HepG2 (cell line): ENCODE results near the gene ACSBG1. TPM values are rescaled to one million over a fixed set of nuclear protein-coding genes. Genes with fewer than 3 reads are reported as not detected.

Experiments used
- CAMTA2 ChIP-seq: sonication (generic); formaldehyde crosslinking; IDR thresholded peaks from 2 replicates; pipeline ENCODE4 v1.4.0; 2020; ENCODE audit warnings: mild to moderate bottlenecking, missing genetic modification reagents, borderline replicate concordance
- CREB3 ChIP-seq: sonication (generic); formaldehyde crosslinking; IDR thresholded peaks from 2 replicates; pipeline ENCODE4 v1.5.0; 2020; ENCODE audit warnings: missing genetic modification reagents
- CREM ChIP-seq, 2 experiments: sonication (generic) in 1 of 2; formaldehyde crosslinking in 1 of 2; IDR thresholded peaks; 2 replicates each; pipeline versions ENCODE4 v1.4.0 to v1.6.1; 2016 to 2020; ENCODE audit warnings: antibody characterized with exemption in 1 of 2, mild to moderate bottlenecking in 1 of 2, missing genetic modification reagents in 1 of 2
- FOXM1 ChIP-seq: sonication (generic); formaldehyde crosslinking; IDR thresholded peaks from 2 replicates; pipeline ENCODE4 v1.5.0; 2020; ENCODE audit warnings: missing genetic modification reagents
- FOXP1 ChIP-seq, 2 experiments: fragments of 450-650 bp in 1 of 2; IDR thresholded peaks; 2 replicates each; pipeline ENCODE4 v1.6.1; 2017 to 2018; ENCODE audit warnings: antibody characterized with exemption in 1 of 2
- HNRNPK ChIP-seq: fragments of 200-400 bp; formaldehyde crosslinking; IDR thresholded peaks from 2 replicates; pipeline ENCODE4 v1.6.1; 2018; ENCODE audit warnings: low read length, low read depth, moderate library complexity, mild to moderate bottlenecking; ENCODE audit not compliant: poor library complexity, severe bottlenecking
- NFYB ChIP-seq: sonication (generic); formaldehyde crosslinking; IDR thresholded peaks from 2 replicates; pipeline ENCODE4 v1.4.0; 2020; ENCODE audit warnings: missing genetic modification reagents
- PHF21A ChIP-seq: sonication (generic); formaldehyde crosslinking; IDR thresholded peaks from 2 replicates; pipeline ENCODE4 v1.5.0; 2020; ENCODE audit warnings: mild to moderate bottlenecking, missing genetic modification reagents
- POLR2AphosphoS2 ChIP-seq: IDR thresholded peaks from 2 replicates; pipeline ENCODE4 v1.6.1; 2011; ENCODE audit warnings: low read depth, low read length, improper control_type of control experiment
- PRDM15 ChIP-seq: sonication (generic); formaldehyde crosslinking; IDR thresholded peaks from 2 replicates; pipeline ENCODE4 v1.4.0; 2020; ENCODE audit warnings: missing genetic modification reagents
- SAP130 ChIP-seq: IDR thresholded peaks from 2 replicates; pipeline ENCODE4 v1.6.1; 2016; ENCODE audit warnings: low read depth
- SIX1 ChIP-seq: sonication (generic); formaldehyde crosslinking; IDR thresholded peaks from 2 replicates; pipeline ENCODE4 v1.4.0; 2020; ENCODE audit warnings: missing genetic modification reagents, borderline replicate concordance
- SP1 ChIP-seq, 2 experiments: fragments of 450-650 bp in 1 of 2; sonication (generic) in 1 of 2; formaldehyde crosslinking in 1 of 2; IDR thresholded peaks; 2 replicates each; pipeline versions ENCODE4 v1.4.0 to v1.6.1; 2016 to 2020; ENCODE audit warnings: missing genetic modification reagents in 1 of 2
- TMF1 ChIP-seq: sonication (generic); formaldehyde crosslinking; IDR thresholded peaks from 2 replicates; pipeline ENCODE4 v1.8.1; 2022; ENCODE audit warnings: low read depth, missing genetic modification reagents
- USF2 ChIP-seq, 2 experiments: sonication (generic) in 1 of 2; formaldehyde crosslinking in 1 of 2; IDR thresholded peaks; 2 replicates each; pipeline versions ENCODE4 v1.5.1 to v1.6.1; 2011 to 2020; ENCODE audit warnings: borderline replicate concordance in 1 of 2, low read depth in 1 of 2, low read length in 1 of 2, mild to moderate bottlenecking in 1 of 2, missing genetic modification reagents in 1 of 2, moderate library complexity in 1 of 2
- WIZ ChIP-seq: sonication (generic); formaldehyde crosslinking; IDR thresholded peaks from 2 replicates; pipeline ENCODE4 v1.5.1; 2020; ENCODE audit warnings: mild to moderate bottlenecking, missing genetic modification reagents
- ZNF225 ChIP-seq: sonication (generic); formaldehyde crosslinking; IDR thresholded peaks from 2 replicates; pipeline ENCODE4 v1.4.0; 2020; ENCODE audit warnings: mild to moderate bottlenecking, missing genetic modification reagents
- ZNF468 ChIP-seq: sonication (generic); formaldehyde crosslinking; IDR thresholded peaks from 2 replicates; pipeline ENCODE4 v1.8.0; 2022; ENCODE audit warnings: mild to moderate bottlenecking, moderate library complexity, missing genetic modification reagents
- ZNF558 ChIP-seq: sonication (generic); formaldehyde crosslinking; IDR thresholded peaks from 2 replicates; pipeline ENCODE4 v1.9.0; 2022; ENCODE audit warnings: mild to moderate bottlenecking, missing genetic modification reagents, borderline replicate concordance
- ZNF710 ChIP-seq: sonication (generic); formaldehyde crosslinking; IDR thresholded peaks from 2 replicates; pipeline ENCODE4 v1.5.0; 2020; ENCODE audit warnings: mild to moderate bottlenecking, missing genetic modification reagents, borderline replicate concordance
- ZNF792 ChIP-seq: IDR thresholded peaks from 2 replicates; pipeline ENCODE4 v1.6.1; 2016
- polyA plus RNA-seq, 8 experiments: library from polyadenylated mRNA; depleted of rRNA in 3 of 8; stranded (reverse) in 7 of 8; unstranded in 1 of 8; fragments of >200 nt; fragmentation: Illumina TruSeq in 4 of 8; extraction: Trizol in 4 of 8; gene quantifications; 2 replicates each; pipeline versions ENCODE4 v1.2.1 to v1.2.3, GENCODE V29; 2011 to 2016; ENCODE audit warnings: low read depth in 4 of 8, missing spikeins in 1 of 8, mixed read lengths in 1 of 8; ENCODE audit not compliant: insufficient read depth in 1 of 8
- total RNA-seq, 5 experiments: library from RNA; depleted of rRNA; stranded (reverse); fragments of >200 nt; fragmentation: Illumina TruSeq; extraction: Trizol; gene quantifications; 2 replicates each; pipeline ENCODE4 v1.2.3, GENCODE V29; 2016; ENCODE audit warnings: low read depth in 1 of 5

Gene ACSBG1
- total and polyA plus RNA-seq, 2 of the 13 experiments (the other 11 are each of a cell fraction or from before 2014, with no cell fraction given), result 0.35 to 0.81 TPM

GRCh38 chr15:78149068-78149804, 85.1 kb downstream of the ACSBG1 start, which contains the start of gene IDH3A (continued):
- TF ChIP-seq ZNF710 (no peak), WIZ (CRISPR knock-in tag) (no peak), HNRNPK (no peak), NFYB (CRISPR knock-in tag) (peak; percentile 76), ZNF225 (CRISPR knock-in tag) (no peak), CREM (IDR thresholded peaks at IDR 0.05) (no peak), CREM (CRISPR knock-in tag; IDR thresholded peaks at IDR 0.05) (no peak), USF2 (IDR thresholded peaks at IDR 0.05; ENCODE audit: low read depth, low read length) (no peak), USF2 (CRISPR knock-in tag; IDR thresholded peaks at IDR 0.05; ENCODE audit: borderline replicate concordance) (no peak), PHF21A (CRISPR knock-in tag) (no peak), SIX1 (CRISPR knock-in tag) (no peak), PRDM15 (CRISPR knock-in tag) (no peak), CREB3 (no peak), ZNF792 (CRISPR knock-in tag) (no peak), FOXP1 (IDR thresholded peaks at IDR 0.05) (no peak), FOXP1 (CRISPR knock-in tag; IDR thresholded peaks at IDR 0.05) (no peak), TMF1 (CRISPR knock-in tag) (peak; percentile 62; the same call in 1 of the 2 replicates), SP1 (IDR thresholded peaks at IDR 0.05) (no peak), SP1 (CRISPR knock-in tag; IDR thresholded peaks at IDR 0.05) (peak; percentile 65), ZNF468 (no peak), FOXM1 (CRISPR knock-in tag) (no peak), ZNF558 (peak; percentile 64; the same call in 1 of the 2 replicates), CAMTA2 (CRISPR knock-in tag) (no peak), SAP130 (CRISPR knock-in tag) (peak; percentile 91), POLR2AphosphoS2 (no peak)
